OCI-LY3 (cell line): Measurements from ENCODE around the gene PANX2.

Experiments used
- H2AFZ ChIP-seq: fragments of 200-600, 300-600 bp; shearing (Covaris generic); 2 replicates; pipeline ENCODE4 v1.6.0; 2014; ENCODE audit warnings: antibody characterized with exemption, low read depth, low read length
- H3K27ac ChIP-seq: fragments of 200-600, 300-600 bp; sonication (generic); 2 replicates; pipeline ENCODE4 v1.5.1; 2014; ENCODE audit warnings: mild to moderate bottlenecking, low read length, moderate library complexity, mixed read lengths
- H3K27me3 ChIP-seq: fragments of 200-600, 300-600 bp; sonication (generic); 2 replicates; pipeline ENCODE4 v1.6.1; 2014; ENCODE audit warnings: low read depth, low read length, mixed read lengths
- H3K36me3 ChIP-seq: fragments of 200-600, 300-600 bp; sonication (generic); replicated peaks from 2 replicates; pipeline ENCODE3; 2014; ENCODE audit warnings: low read depth, low read length, mixed read lengths
- H3K4me1 ChIP-seq: fragments of 300-600, 200-600 bp; sonication (generic); 2 replicates; pipeline ENCODE4 v1.6.1; 2014; ENCODE audit warnings: low read length, mixed read lengths
- H3K4me2 ChIP-seq: fragments of 200-600, 300-600 bp; sonication (generic); 2 replicates; pipeline ENCODE4 v1.6.1; 2014; ENCODE audit warnings: low read length, mixed read lengths
- H3K4me3 ChIP-seq: fragments of 300-600, 200-600 bp; sonication (generic); 2 replicates; pipeline ENCODE4 v1.5.1; 2014; ENCODE audit warnings: antibody characterized with exemption, mild to moderate bottlenecking, low read length, moderate library complexity
- H3K79me2 ChIP-seq: fragments of 300-600, 200-600 bp; shearing (Covaris generic); 2 replicates; pipeline ENCODE4 v1.6.1; 2014; ENCODE audit warnings: mild to moderate bottlenecking, low read length, mixed read lengths
- H3K9ac ChIP-seq: fragments of 300-600, 200-600 bp; shearing (Covaris generic); 2 replicates; pipeline ENCODE4 v1.6.0; 2014; ENCODE audit warnings: mild to moderate bottlenecking, low read length, moderate library complexity
- H3K9me3 ChIP-seq: fragments of 200-600, 300-600 bp; shearing (Covaris generic); 2 replicates; pipeline ENCODE4 v1.6.1; 2014; ENCODE audit warnings: low read length, mixed read lengths; ENCODE audit not compliant: insufficient read depth
- H4K20me1 ChIP-seq: fragments of 200-600, 300-600 bp; sonication (generic); 2 replicates; pipeline ENCODE4 v1.6.1; 2016; ENCODE audit warnings: low read length, mixed read lengths; ENCODE audit not compliant: insufficient read depth
- CTCF ChIP-seq: fragments of 200-600, 300-600 bp; sonication (generic); IDR thresholded peaks from 2 replicates; pipeline ENCODE4 v1.5.1; 2014; ENCODE audit warnings: antibody characterized with exemption, low read length, low read depth
- EZH2phosphoT487 ChIP-seq: fragments of 200-600 bp; shearing (Covaris generic); IDR thresholded peaks from 2 replicates; pipeline ENCODE4 v1.6.1; 2018; ENCODE audit warnings: antibody characterized with exemption, mixed run types, low read depth

Gene PANX2

DNA sequence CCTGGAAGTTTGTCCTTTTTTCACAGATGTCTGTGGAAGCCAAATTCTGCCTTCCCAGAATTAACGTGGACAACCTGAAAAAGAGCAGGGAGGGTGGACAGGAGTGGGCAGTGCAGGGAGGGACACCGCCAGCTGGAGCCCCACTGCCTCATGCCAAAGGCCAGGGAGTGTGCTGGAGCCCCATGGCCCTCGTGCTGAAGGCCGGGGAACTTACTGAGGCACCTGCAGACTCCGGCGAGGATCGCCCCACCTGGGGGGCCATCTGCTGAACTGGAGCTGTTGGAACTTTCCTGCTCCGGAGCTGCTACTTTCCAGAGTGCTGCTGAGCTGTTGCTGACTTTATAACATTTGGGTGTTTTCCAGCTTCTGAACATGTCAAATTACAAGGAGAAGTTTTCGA is 45.5 kb upstream of the PANX2 start:
- H3K27ac ChIP-seq = no peak overlapping the region
- H3K9me3 ChIP-seq = no peaks in the 10 kb centered on the region
- no peak for TF ChIP-seq EZH2phosphoT487
- TF ChIP-seq CTCF = no peak
- no peak overlapping the region for H3K4me3 ChIP-seq
- H3K27me3 ChIP-seq = 0 out of 2 replicates have a peak, but pooled peaks cover 8% of the 10 kb centered on the region
- no peak overlapping the region for H2AFZ ChIP-seq
- H3K79me2 ChIP-seq = no peaks in the 10 kb centered on the region
- H3K36me3 ChIP-seq = no peaks in the 10 kb centered on the region
- H3K4me1 ChIP-seq = no peaks in the 10 kb centered on the region
- no peak overlapping the region for H3K9ac ChIP-seq
- no peaks in the 10 kb centered on the region for H4K20me1 ChIP-seq
- H3K4me2 ChIP-seq = no peak overlapping the region

DNA sequence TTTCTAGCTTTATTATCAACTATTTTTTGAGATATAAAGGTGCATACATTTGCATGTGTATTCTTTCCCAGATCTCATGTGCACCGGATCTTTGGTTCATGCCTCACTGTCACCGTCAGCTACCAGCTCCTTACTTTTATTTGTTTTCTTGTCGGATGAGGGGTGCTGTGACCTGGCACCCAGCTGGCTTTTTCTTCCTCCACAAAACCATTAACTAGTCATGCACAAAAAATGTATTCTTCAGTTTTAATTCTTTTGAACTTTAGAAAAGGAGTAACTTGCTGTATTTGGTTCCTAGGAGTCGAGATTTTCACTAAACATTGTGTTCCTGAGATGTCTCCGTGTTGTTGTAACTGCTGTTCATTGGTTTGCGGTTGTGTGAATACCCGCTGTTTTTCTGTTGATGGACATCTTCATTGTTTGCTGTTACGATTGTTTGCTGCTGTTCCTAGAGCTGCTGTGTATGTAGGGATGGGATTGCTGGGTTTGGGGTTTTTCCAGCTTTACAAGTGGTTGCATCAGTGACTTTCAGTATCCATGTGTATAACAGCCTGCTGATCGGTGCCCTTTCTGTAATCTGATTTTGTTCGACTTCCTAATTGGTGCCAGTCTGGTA is 41.3 kb upstream of the PANX2 start:
- TF ChIP-seq EZH2phosphoT487 = no peak
- no peak for TF ChIP-seq CTCF
- H3K9ac ChIP-seq = no peak overlapping the region
- no peak overlapping the region for H3K4me2 ChIP-seq
- no peaks in the 10 kb centered on the region for H3K4me1 ChIP-seq
- H3K36me3 ChIP-seq = no peaks in the 10 kb centered on the region
- no peak overlapping the region for H3K4me3 ChIP-seq
- H3K27me3 ChIP-seq = peaks cover 10% of the 10 kb centered on the region; the same call in 1 of the 2 replicates
- no peaks in the 10 kb centered on the region for H3K79me2 ChIP-seq
- H3K9me3 ChIP-seq = no peaks in the 10 kb centered on the region
- no peaks in the 10 kb centered on the region for H4K20me1 ChIP-seq
- H2AFZ ChIP-seq = no peak overlapping the region
- H3K27ac ChIP-seq = no peak overlapping the region

GRCh38 chr22:50131894-50132293 is 38.6 kb upstream of the PANX2 start:
- Histone ChIP-seq H3K27me3 (peaks cover 13% of the 10 kb centered on the region; the same call in 1 of the 2 replicates), H3K79me2 (no peaks in the 10 kb centered on the region), H4K20me1 (no peaks in the 10 kb centered on the region), H3K36me3 (no peaks in the 10 kb centered on the region), H2AFZ (no peak overlapping the region), H3K9ac (no peak overlapping the region), H3K4me1 (no peaks in the 10 kb centered on the region), H3K27ac (no peak overlapping the region), H3K4me2 (no peak overlapping the region), H3K4me3 (no peak overlapping the region), H3K9me3 (no peaks in the 10 kb centered on the region)
- TF ChIP-seq EZH2phosphoT487 (no peak), CTCF (no peak)

GRCh38 chr22:50134481-50134880 is 36.0 kb upstream of the PANX2 start:
- Histone ChIP-seq H3K4me3 (no peak overlapping the region), H3K27ac (no peak overlapping the region), H3K9ac (no peak overlapping the region), H3K9me3 (no peaks in the 10 kb centered on the region), H3K4me1 (peaks cover 1% of the 10 kb centered on the region; the same call in 1 of the 2 replicates), H4K20me1 (no peaks in the 10 kb centered on the region), H3K36me3 (no peaks in the 10 kb centered on the region), H2AFZ (no peak overlapping the region), H3K4me2 (no peak overlapping the region), H3K79me2 (no peaks in the 10 kb centered on the region), H3K27me3 (peaks cover 13% of the 10 kb centered on the region; the same call in 1 of the 2 replicates)
- no peak for TF ChIP-seq CTCF
- no peak for TF ChIP-seq EZH2phosphoT487
